GM12872 (cell line): Measurements from ENCODE around the gene PIH1D2.
A peak's percentile ranks its signal among the peaks of the same experiment; 100 is the strongest.

Experiments used
- CTCF ChIP-seq: IDR thresholded peaks from 3 replicates; pipeline ENCODE4 v1.5.1; 2011; ENCODE audit warnings: low read depth, mild to moderate bottlenecking, low read length, moderate library complexity; ENCODE audit not compliant: insufficient read depth

The PIH1D2 gene

GRCh38 chr11:112073941-112074811 lies at the start of gene PIH1D2, which contains the start of gene NKAPD1:
PIH1D2 (minus strand) TSS chr11:112074017; CDS start chr11:112073174, 843 bp downstream.
NKAPD1 (plus strand) TSS chr11:112074299; CDS start chr11:112075575, 1,276 bp downstream.
- TF ChIP-seq CTCF, result no peak

- no peak for TF ChIP-seq CTCF
Measured at GRCh38 chr11:112123129-112123528, 49.3 kb upstream of the PIH1D2 start.

- no peak for TF ChIP-seq CTCF
Measured at GRCh38 chr11:112121981-112122615, 48.3 kb upstream of the PIH1D2 start.

- TF ChIP-seq CTCF, result no peak
Measured at GRCh38 chr11:112118176-112118575, 44.4 kb upstream of the PIH1D2 start.

- TF ChIP-seq CTCF, result no peak
Measured at GRCh38 chr11:112115386-112115785, 41.6 kb upstream of the PIH1D2 start.

GRCh38 chr11:112114460-112114859 lies 40.6 kb upstream of the PIH1D2 start:
- no peak for TF ChIP-seq CTCF

- peak; percentile 80 for TF ChIP-seq CTCF
Measured at GRCh38 chr11:112113539-112114457, 40.0 kb upstream of the PIH1D2 start.
